GM19438 (cell line): ENCODE results near the gene CNRIP1.
"Not testable (repeated sequence)": the region's sequence is repeated elsewhere in the genome, so short reads cannot be mapped to it uniquely, and the experiment has no call there.

Experiments used
- ATAC-seq: cut with Tn5 transposase; IDR thresholded peaks from one replicate; pipeline ENCODE4 v1.9.1; 2021; ENCODE audit warnings: low read depth; ENCODE audit not compliant: unreplicated experiment

CNRIP1 gene

GRCh38 chr2:68319398-68320117 lies at the start of gene CNRIP1:
Gene CNRIP1 (minus strand): TSS chr2:68319949. CDS start chr2:68319400, 549 bp downstream.
- no peak for ATAC-seq

- ATAC-seq = no peak
Observed at GRCh38 chr2:68369337-68369734, 49.6 kb upstream of the CNRIP1 start.

GRCh38 chr2:68368654-68369336 lies 49.0 kb upstream of the CNRIP1 start:
- no peak for ATAC-seq

GRCh38 chr2:68367953-68368653 lies 48.4 kb upstream of the CNRIP1 start:
- no peak for ATAC-seq

GRCh38 chr2:68366083-68366560 lies 46.4 kb upstream of the CNRIP1 start:
- ATAC-seq = peak; percentile 36

GRCh38 chr2:68365087-68365486 lies 45.3 kb upstream of the CNRIP1 start, which contains the start of gene PLEK:
Gene PLEK (plus strand): TSS chr2:68365282. CDS start chr2:68365352, 70 bp downstream.
- ATAC-seq = peak; percentile 60

GRCh38 chr2:68363721-68364120 lies 44.0 kb upstream of the CNRIP1 start:
- ATAC-seq = no peak

- ATAC-seq = no peak
Observed at GRCh38 chr2:68362749-68363148, 43.0 kb upstream of the CNRIP1 start.

- peak; percentile 43 for ATAC-seq
Observed at GRCh38 chr2:68362069-68362468, 42.3 kb upstream of the CNRIP1 start.

GRCh38 chr2:68359889-68360288 lies 40.1 kb upstream of the CNRIP1 start:
- no peak for ATAC-seq

GRCh38 chr2:68357605-68358337 lies 38.0 kb upstream of the CNRIP1 start:
- ATAC-seq = no peak

- no peak for ATAC-seq
Observed at GRCh38 chr2:68356599-68357239, 37.0 kb upstream of the CNRIP1 start.

- no peak for ATAC-seq
Observed at GRCh38 chr2:68352651-68353391, 33.1 kb upstream of the CNRIP1 start.

GRCh38 chr2:68351997-68352396 lies 32.2 kb upstream of the CNRIP1 start:
- no peak for ATAC-seq

- ATAC-seq = not testable (repeated sequence)
Observed at GRCh38 chr2:68349091-68349490, 29.3 kb upstream of the CNRIP1 start.

- ATAC-seq = no peak
Observed at GRCh38 chr2:68345129-68345875, 25.6 kb upstream of the CNRIP1 start.

GRCh38 chr2:68344031-68344430 lies 24.3 kb upstream of the CNRIP1 start:
- no peak for ATAC-seq

- ATAC-seq = no peak
Observed at GRCh38 chr2:68342470-68342869, 22.7 kb upstream of the CNRIP1 start.

- ATAC-seq = no peak
Observed at GRCh38 chr2:68341583-68341982, 21.8 kb upstream of the CNRIP1 start.
